DND-41 (cell line): ENCODE results near the gene FOXP1.

Experiments used
- ATAC-seq: fragments of 200-7000 bp; cut with Tn5 transposase; 3 replicates; pipeline ENCODE4 v1.9.1; 2021; ENCODE audit warnings: low read depth; ENCODE audit not compliant: insufficient read depth
- DNase-seq: peaks from one replicate; pipeline ENCODE4 v3.0.0-alpha.2; 2020
- H2AFZ ChIP-seq: 2 replicates; pipeline ENCODE4 v1.6.0; 2012; ENCODE audit warnings: low read depth, low read length
- H3K27ac ChIP-seq: 2 replicates; pipeline ENCODE4 v1.5.1; 2012; ENCODE audit warnings: low read length, inconsistent platforms
- H3K27me3 ChIP-seq: fragments of 200-600 bp; sonication (generic); 2 replicates; pipeline ENCODE4 v1.6.0; 2012; ENCODE audit warnings: low read length, mild to moderate bottlenecking, inconsistent platforms; ENCODE audit not compliant: insufficient read depth, poor library complexity
- H3K36me3 ChIP-seq: 2 replicates; pipeline ENCODE4 v1.5.1; 2012; ENCODE audit warnings: low read length, inconsistent platforms; ENCODE audit not compliant: insufficient read depth
- H3K4me1 ChIP-seq: 2 replicates; pipeline ENCODE4 v1.5.1; 2012; ENCODE audit warnings: mild to moderate bottlenecking, low read length; ENCODE audit not compliant: insufficient read depth
- H3K4me2 ChIP-seq: 2 replicates; pipeline ENCODE4 v1.6.0; 2012; ENCODE audit warnings: mild to moderate bottlenecking, moderate library complexity, low read length, inconsistent platforms; ENCODE audit not compliant: insufficient read depth
- H3K4me3 ChIP-seq, 2 experiments: fragments of 200-600 bp in 1 of 2; shearing (Covaris generic) in 1 of 2; 2 replicates each; pipeline ENCODE4 v1.5.1; 2012 to 2016; ENCODE audit warnings: inconsistent platforms in 2 of 2, low read length in 2 of 2, mild to moderate bottlenecking in 2 of 2, low read depth in 1 of 2, moderate library complexity in 1 of 2
- H3K79me2 ChIP-seq: 2 replicates; pipeline ENCODE4 v1.6.0; 2012; ENCODE audit warnings: low read length, inconsistent platforms; ENCODE audit not compliant: insufficient read depth
- H3K9ac ChIP-seq: 2 replicates; pipeline ENCODE4 v1.6.0; 2012; ENCODE audit warnings: low read depth, mild to moderate bottlenecking, inconsistent platforms, low read length, moderate library complexity
- H3K9me3 ChIP-seq: 2 replicates; pipeline ENCODE4 v1.5.1; 2012; ENCODE audit warnings: low read length, moderate library complexity, mild to moderate bottlenecking, inconsistent platforms; ENCODE audit not compliant: insufficient read depth, severe bottlenecking
- H4K20me1 ChIP-seq: 2 replicates; pipeline ENCODE4 v1.6.0; 2012; ENCODE audit warnings: low read length; ENCODE audit not compliant: insufficient read depth
- EZH2 ChIP-seq: IDR thresholded peaks from 3 replicates; pipeline ENCODE4 v1.6.1; 2012; ENCODE audit warnings: borderline replicate concordance, low read depth, mild to moderate bottlenecking, moderate library complexity, low read length, inconsistent platforms; ENCODE audit not compliant: severe bottlenecking
- TF ChIP-seq, protein P1 (sequence below): IDR thresholded peaks from 2 replicates; pipeline ENCODE4 v1.5.1; 2012; ENCODE audit warnings: borderline replicate concordance, low read length, moderate library complexity, mild to moderate bottlenecking; ENCODE audit not compliant: poor library complexity, severe bottlenecking; ENCODE audit errors: extremely low read depth

Gene FOXP1

DNA sequence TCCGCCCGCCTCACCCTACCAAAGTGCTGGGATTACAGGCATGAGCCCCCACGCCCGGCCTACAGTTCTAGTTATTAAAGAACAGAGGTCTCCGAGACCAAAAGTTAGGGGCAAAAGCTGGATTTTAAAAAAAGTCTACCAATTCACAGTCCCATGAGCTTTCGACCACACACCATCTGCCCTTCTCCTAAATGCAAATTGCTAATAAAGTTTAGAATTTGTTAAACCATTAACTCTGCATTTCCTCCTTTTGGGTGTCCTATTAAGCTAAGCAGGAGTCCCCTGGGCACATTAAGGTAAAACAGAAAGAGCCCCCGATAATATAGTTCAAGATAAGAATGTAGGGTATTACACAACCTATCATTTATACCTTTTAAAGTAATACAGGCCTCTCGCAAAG, 322.7 kb downstream of the FOXP1 start:
- Histone ChIP-seq H3K79me2 (no peaks in the 10 kb centered on the region), H3K36me3 (no peaks in the 10 kb centered on the region), H3K9me3 (no peaks in the 10 kb centered on the region), H3K9ac (no peak overlapping the region), H3K4me3 (no peak overlapping the region), H3K27me3 (no peaks in the 10 kb centered on the region), H3K4me1 (no peaks in the 10 kb centered on the region), H3K4me2 (no peak overlapping the region), H4K20me1 (no peaks in the 10 kb centered on the region; the same call in 1 of the 2 replicates), H3K27ac (no peak overlapping the region), H2AFZ (no peak overlapping the region)
- TF ChIP-seq, protein P1, sequence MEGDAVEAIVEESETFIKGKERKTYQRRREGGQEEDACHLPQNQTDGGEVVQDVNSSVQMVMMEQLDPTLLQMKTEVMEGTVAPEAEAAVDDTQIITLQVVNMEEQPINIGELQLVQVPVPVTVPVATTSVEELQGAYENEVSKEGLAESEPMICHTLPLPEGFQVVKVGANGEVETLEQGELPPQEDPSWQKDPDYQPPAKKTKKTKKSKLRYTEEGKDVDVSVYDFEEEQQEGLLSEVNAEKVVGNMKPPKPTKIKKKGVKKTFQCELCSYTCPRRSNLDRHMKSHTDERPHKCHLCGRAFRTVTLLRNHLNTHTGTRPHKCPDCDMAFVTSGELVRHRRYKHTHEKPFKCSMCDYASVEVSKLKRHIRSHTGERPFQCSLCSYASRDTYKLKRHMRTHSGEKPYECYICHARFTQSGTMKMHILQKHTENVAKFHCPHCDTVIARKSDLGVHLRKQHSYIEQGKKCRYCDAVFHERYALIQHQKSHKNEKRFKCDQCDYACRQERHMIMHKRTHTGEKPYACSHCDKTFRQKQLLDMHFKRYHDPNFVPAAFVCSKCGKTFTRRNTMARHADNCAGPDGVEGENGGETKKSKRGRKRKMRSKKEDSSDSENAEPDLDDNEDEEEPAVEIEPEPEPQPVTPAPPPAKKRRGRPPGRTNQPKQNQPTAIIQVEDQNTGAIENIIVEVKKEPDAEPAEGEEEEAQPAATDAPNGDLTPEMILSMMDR = no peak
- TF ChIP-seq EZH2 = no peak
- ATAC-seq (no peak), DNase-seq (no peak)

- DNase-seq (no peak), ATAC-seq (no peak)
- H3K9ac ChIP-seq = no peak overlapping the region
- H2AFZ ChIP-seq = no peak overlapping the region
- no peaks in the 10 kb centered on the region for H3K9me3 ChIP-seq
- H3K27me3 ChIP-seq = no peaks in the 10 kb centered on the region
- H3K4me1 ChIP-seq = no peaks in the 10 kb centered on the region
- no peak overlapping the region for H3K4me2 ChIP-seq
- no peak overlapping the region for H3K27ac ChIP-seq
- TF ChIP-seq, protein P1 = no peak
- no peak for TF ChIP-seq EZH2
- no peak overlapping the region for H3K4me3 ChIP-seq
- no peaks in the 10 kb centered on the region for H3K36me3 ChIP-seq
- no peaks in the 10 kb centered on the region for H3K79me2 ChIP-seq
- no peaks in the 10 kb centered on the region; the same call in 1 of the 2 replicates for H4K20me1 ChIP-seq
These were observed 325.0 kb downstream of the FOXP1 start for GRCh38 chr3:71258526-71258925.

GRCh38 chr3:71258116-71258515, 325.4 kb downstream of the FOXP1 start:
- no peak overlapping the region for H3K27ac ChIP-seq
- no peaks in the 10 kb centered on the region for H3K4me1 ChIP-seq
- no peaks in the 10 kb centered on the region; the same call in 1 of the 2 replicates for H4K20me1 ChIP-seq
- no peaks in the 10 kb centered on the region for H3K27me3 ChIP-seq
- DNase-seq (no peak), ATAC-seq (no peak)
- H2AFZ ChIP-seq = no peak overlapping the region
- H3K9me3 ChIP-seq = no peaks in the 10 kb centered on the region
- no peaks in the 10 kb centered on the region for H3K79me2 ChIP-seq
- no peaks in the 10 kb centered on the region for H3K36me3 ChIP-seq
- TF ChIP-seq, protein P1 = no peak
- no peak for TF ChIP-seq EZH2
- H3K4me3 ChIP-seq = no peak overlapping the region
- no peak overlapping the region for H3K4me2 ChIP-seq
- H3K9ac ChIP-seq = no peak overlapping the region

DNA sequence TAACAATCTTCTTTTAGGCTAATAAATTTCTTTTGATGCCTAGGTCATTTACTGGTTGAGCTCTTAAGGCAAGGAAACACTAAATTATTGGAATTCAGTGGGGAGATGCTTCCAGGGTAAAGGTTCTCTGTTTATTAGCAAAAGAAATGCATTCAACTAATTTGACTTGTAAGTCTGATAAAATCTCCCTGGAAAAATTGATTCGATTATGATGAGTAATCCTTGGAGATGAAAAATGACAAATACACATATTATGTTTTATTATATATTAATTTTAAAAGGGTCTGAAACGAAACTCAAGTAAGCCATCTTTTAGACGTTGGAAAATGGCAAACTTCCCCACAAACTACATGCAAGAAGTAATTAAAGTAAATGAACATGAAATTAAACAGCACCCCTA, 328.0 kb downstream of the FOXP1 start:
- no peaks in the 10 kb centered on the region for H3K27me3 ChIP-seq
- ATAC-seq (no peak), DNase-seq (no peak)
- H3K4me3 ChIP-seq = no peak overlapping the region
- TF ChIP-seq, protein P1 = no peak
- H3K4me2 ChIP-seq = no peak overlapping the region
- no peaks in the 10 kb centered on the region for H3K4me1 ChIP-seq
- H2AFZ ChIP-seq = no peak overlapping the region
- H4K20me1 ChIP-seq = no peaks in the 10 kb centered on the region
- H3K36me3 ChIP-seq = no peaks in the 10 kb centered on the region
- H3K79me2 ChIP-seq = no peaks in the 10 kb centered on the region
- no peaks in the 10 kb centered on the region for H3K9me3 ChIP-seq
- H3K27ac ChIP-seq = no peak overlapping the region
- H3K9ac ChIP-seq = no peak overlapping the region
